MCF 10A (cell line): Measurements from ENCODE around the gene CYP1B1. TPM values are rescaled to one million over a fixed set of nuclear protein-coding genes. Genes with fewer than 3 reads are reported as not detected.
"Not testable (repeated sequence)": the region's sequence is repeated elsewhere in the genome, so short reads cannot be mapped to it uniquely, and the experiment has no call there.

Experiments
- BruUV-seq: library from RNA; stranded (reverse); fragments of 400-500 nt; replicated peaks from 2 replicates; lab custom pipeline; 2021; lab: Mats Ljungman, UMichigan
- CTCF ChIA-PET: fragments of 300-600 bp; sonication (Branson Sonifier 250); formaldehyde crosslinking; extraction: SDS; loops from one replicate; lab custom pipeline; 2021; ENCODE audit warnings: antibody characterized with exemption, inconsistent platforms; lab: Yijun Ruan, JAX
- POLR2A ChIA-PET: fragments of 300-600, 350-650 bp; sonication (Branson Sonifier 250); formaldehyde crosslinking; extraction: SDS; loops from one replicate; lab custom pipeline; 2020; ENCODE audit warnings: antibody characterized with exemption, inconsistent platforms; lab: Yijun Ruan, JAX
- DNase-seq: peaks from one replicate; pipeline ENCODE4 v3.0.0-alpha.2; 2018; ENCODE audit not compliant: unreplicated experiment
- H3K27ac Mint-ChIP-seq: one replicate; pipeline ENCODE4 v1.8.0; 2022; ENCODE audit warnings: mild to moderate bottlenecking, low read depth, mixed read lengths; ENCODE audit not compliant: unreplicated experiment
- H3K27me3 Mint-ChIP-seq: one replicate; pipeline ENCODE4 v1.8.0; 2022; ENCODE audit warnings: mixed read lengths; ENCODE audit not compliant: insufficient read depth, unreplicated experiment
- H3K36me3 Mint-ChIP-seq: one replicate; pipeline ENCODE4 v1.8.0; 2022; ENCODE audit warnings: mild to moderate bottlenecking, moderate library complexity, mixed read lengths; ENCODE audit not compliant: insufficient read depth, unreplicated experiment
- H3K4me1 Mint-ChIP-seq: one replicate; pipeline ENCODE4 v1.8.0; 2022; ENCODE audit warnings: mixed read lengths; ENCODE audit not compliant: insufficient read depth, unreplicated experiment
- H3K4me3 Mint-ChIP-seq: one replicate; pipeline ENCODE4 v1.8.0; 2022; ENCODE audit warnings: mild to moderate bottlenecking, moderate library complexity, mixed read lengths; ENCODE audit not compliant: unreplicated experiment
- H3K9me3 Mint-ChIP-seq: one replicate; pipeline ENCODE4 v1.8.0; 2022; ENCODE audit warnings: mixed read lengths; ENCODE audit not compliant: unreplicated experiment
- CTCF ChIP-seq: fragments of 200-600 bp; IDR thresholded peaks from one replicate; pipeline ENCODE4 v1.8.0; 2022; ENCODE audit warnings: antibody characterized with exemption, mild to moderate bottlenecking; ENCODE audit not compliant: unreplicated experiment
- intact Hi-C: fragments of 100-400 bp; cut with micrococcal nuclease; formaldehyde crosslinking; loops from 2 replicates; pipeline ENCODE4 v1.14.1; 2022
- total RNA-seq: library from RNA; stranded (reverse); gene quantifications from 2 replicates; pipeline ENCODE4 v1.2.3, GENCODE V29; 2022

CYP1B1 gene
- total RNA-seq, 1 experiment from 2014 or later: 37.2 TPM

- ChIA-PET CTCF (interaction anchor here (0.6 to 3.4 kb wide), 3 partner anchors 14 to 198 kb away, joined by 3 to 15 read pairs (median 8); partner anchors contain the start of gene CYP1B1), POLR2A (interaction anchor here (0.6 to 8.7 kb wide), 4 partner anchors 9 to 314 kb away, joined by 3 to 100 read pairs (median 52); partner anchors contain the start of gene CYP1B1)
- peak; percentile 72 for DNase-seq
- BruUV-seq: no TSS peak
- no peak overlapping the region for H3K4me3 Mint-ChIP-seq
- peaks cover 49% of the 10 kb centered on the region for H3K4me1 Mint-ChIP-seq
- TF ChIP-seq CTCF: no peak
- no peaks in the 10 kb centered on the region for H3K27me3 Mint-ChIP-seq
- no peaks in the 10 kb centered on the region for H3K9me3 Mint-ChIP-seq
- H3K27ac Mint-ChIP-seq: peak overlapping the region; percentile 69
- intact Hi-C loops: no loop called here
- H3K36me3 Mint-ChIP-seq: peaks cover 4% of the 10 kb centered on the region
Measured at GRCh38 chr2:38093527-38094165, 17.7 kb upstream of the CYP1B1 start.

- peak; percentile 94 for DNase-seq
- Mint-ChIP-seq H3K27ac (peak overlapping the region; percentile 40), H3K27me3 (peaks cover 12% of the 10 kb centered on the region), H3K36me3 (peaks cover 4% of the 10 kb centered on the region), H3K4me1 (peaks cover 36% of the 10 kb centered on the region), H3K9me3 (no peaks in the 10 kb centered on the region), H3K4me3 (no peak overlapping the region)
- intact Hi-C loops: no loop called here
- ChIA-PET POLR2A (interaction anchor here (0.5 to 8.7 kb wide), 9 partner anchors 10 to 879 kb away, joined by 3 to 100 read pairs (median 4); partner anchors contain the start of gene CYP1B1), CTCF (interaction anchor here (0.5 to 3.4 kb wide), 6 partner anchors 15 to 184 kb away, joined by 3 to 15 read pairs (median 5); partner anchors contain the start of gene CYP1B1)
- TF ChIP-seq CTCF: no peak
- TSS peak; percentile 61 for BruUV-seq
Measured at GRCh38 chr2:38092196-38092902, 16.4 kb upstream of the CYP1B1 start.

- Mint-ChIP-seq H3K4me3 (no peak overlapping the region), H3K27me3 (peaks cover 16% of the 10 kb centered on the region), H3K36me3 (peaks cover 4% of the 10 kb centered on the region), H3K4me1 (peaks cover 33% of the 10 kb centered on the region), H3K9me3 (no peaks in the 10 kb centered on the region), H3K27ac (peak overlapping the region; percentile 40)
- POLR2A ChIA-PET: interaction anchor here (0.5 to 8.7 kb wide), 9 partner anchors 11 to 880 kb away, joined by 3 to 100 read pairs (median 4); partner anchors contain the start of gene CYP1B1
- CTCF ChIA-PET: interaction anchor here (0.7 to 3.4 kb wide), 5 partner anchors 15 to 179 kb away, joined by 3 to 15 read pairs (median 4); partner anchors contain the start of gene CYP1B1
- intact Hi-C loops: no loop called here
- no TSS peak for BruUV-seq
- DNase-seq: no peak
- no peak for TF ChIP-seq CTCF
Measured at GRCh38 chr2:38091760-38092159, 15.8 kb upstream of the CYP1B1 start.

- Mint-ChIP-seq H3K9me3 (no peaks in the 10 kb centered on the region), H3K27ac (no peak overlapping the region), H3K4me1 (peaks cover 26% of the 10 kb centered on the region), H3K4me3 (no peak overlapping the region), H3K36me3 (peaks cover 4% of the 10 kb centered on the region), H3K27me3 (peaks cover 16% of the 10 kb centered on the region)
- BruUV-seq: no TSS peak
- DNase-seq: no peak
- no peak for TF ChIP-seq CTCF
- intact Hi-C loops: no loop called here
- ChIA-PET POLR2A (interaction anchor here (8.7 kb wide), 1 partner anchor 13 kb away, joined by 100 read pairs; the partner anchor contains the start of gene CYP1B1), CTCF (interaction anchor here (1.3 to 3.4 kb wide), 2 partner anchors 15 to 25 kb away, joined by 4 to 15 read pairs; partner anchors contain the start of gene CYP1B1)
Measured at GRCh38 chr2:38090928-38091327, 15.0 kb upstream of the CYP1B1 start.

- POLR2A ChIA-PET: interaction anchor here (8.7 kb wide), 1 partner anchor 12 kb away, joined by 100 read pairs; the partner anchor contains the start of gene CYP1B1
- DNase-seq, H3K27ac Mint-ChIP-seq, intact Hi-C loops, H3K36me3 Mint-ChIP-seq, H3K4me3 Mint-ChIP-seq, H3K9me3 Mint-ChIP-seq, BruUV-seq, CTCF ChIA-PET: not testable (repeated sequence)
- Mint-ChIP-seq H3K4me1 (peaks cover 24% of the 10 kb centered on the region), H3K27me3 (peaks cover 16% of the 10 kb centered on the region)
Measured at GRCh38 chr2:38090212-38090611, 14.3 kb upstream of the CYP1B1 start.
